ENCODE measurements around the gene POLR3K. TPM values are rescaled to one million over a fixed set of nuclear protein-coding genes. Genes with fewer than 3 reads are reported as not detected.
"Not testable (repeated sequence)": the region's sequence is repeated elsewhere in the genome, so short reads cannot be mapped to it uniquely, and the experiment has no call there.

POLR3K gene
- total RNA-seq, 1 donor from 2014 or later: 67.3 TPM

DNA sequence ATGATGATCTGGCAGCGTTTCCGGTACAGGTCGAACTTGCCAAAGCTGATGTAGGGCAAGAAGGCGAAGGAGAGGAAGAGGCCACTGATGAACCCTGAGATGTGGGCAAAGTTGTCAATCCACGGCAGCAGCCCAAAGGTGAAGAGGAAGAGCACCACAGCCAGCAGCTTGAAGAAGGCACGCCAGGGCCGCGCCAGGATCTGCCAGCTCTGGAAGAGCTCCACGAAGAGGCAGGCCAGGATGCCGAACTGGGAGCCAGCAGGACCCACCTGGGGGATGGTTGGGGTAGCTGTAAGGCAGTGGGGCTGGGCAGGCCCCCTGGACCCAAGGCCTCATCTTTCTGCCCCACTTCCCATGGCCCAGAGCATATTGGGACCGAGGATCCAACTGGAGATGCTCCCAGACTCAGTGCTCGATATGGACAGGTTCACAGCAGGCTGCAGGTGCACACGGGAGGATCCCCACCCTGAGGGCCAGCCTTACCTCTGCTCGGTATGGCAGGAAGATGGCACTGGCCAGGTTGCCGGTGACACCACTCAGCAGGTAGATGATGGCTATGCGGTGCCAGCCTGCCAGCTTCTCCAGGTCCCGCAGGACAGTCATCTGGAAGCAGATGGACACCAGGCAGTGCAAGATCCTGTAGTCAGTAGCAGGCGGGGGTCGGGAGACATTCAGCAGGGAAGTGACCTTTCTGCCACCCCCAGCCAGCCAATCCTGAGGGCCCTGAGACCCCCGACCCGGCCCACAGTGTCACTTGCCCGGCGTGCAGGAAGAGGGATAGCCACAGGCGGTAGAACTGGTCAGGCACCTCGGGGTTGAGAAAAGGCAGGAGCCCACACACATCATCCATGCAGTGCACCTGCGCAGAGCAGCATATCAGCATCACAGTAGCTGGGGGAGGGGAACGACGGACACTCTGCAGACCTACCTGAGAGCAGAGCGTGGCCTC is 5.4 kb upstream of the POLR3K start:
- Mint-ChIP-seq H3K36me3 (ENCODE audit: low read depth) (peaks cover 16% of the 10 kb centered on the region), H3K4me1 (ENCODE audit: low read depth) (peaks cover 9% of the 10 kb centered on the region), H3K9me3 (no peaks in the 10 kb centered on the region), H3K27me3 (ENCODE audit: low read depth) (no peaks in the 10 kb centered on the region), H3K27ac (no peak overlapping the region), H3K4me3 (ENCODE audit: low read depth) (no peak overlapping the region)
- DNase-seq (ENCODE audit: low spot score): no peak
- intact Hi-C loops (cut with micrococcal nuclease): no loop called here

DNA sequence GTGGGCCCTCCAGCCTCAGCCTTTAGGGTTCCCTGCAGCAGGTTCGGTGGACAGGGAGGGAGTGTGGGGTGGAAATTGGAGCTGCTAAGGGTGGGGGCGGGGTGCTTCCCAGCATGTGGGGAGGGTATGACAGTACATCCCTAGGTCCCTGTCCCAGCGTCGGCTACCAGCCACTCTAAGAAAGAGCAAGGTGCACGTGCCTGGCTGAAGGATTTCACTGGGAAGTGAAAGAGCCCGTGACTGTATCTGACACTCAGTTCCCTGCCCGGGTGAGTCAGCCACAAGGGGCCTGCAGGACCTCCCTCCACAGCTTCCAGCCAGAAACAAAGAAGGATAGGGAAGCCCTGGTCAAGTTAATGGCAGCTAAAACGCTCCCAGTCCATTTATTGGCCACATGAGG is 4.3 kb upstream of the POLR3K start:
- intact Hi-C loops (cut with micrococcal nuclease): no loop called here
- Mint-ChIP-seq H3K36me3 (ENCODE audit: low read depth) (peaks cover 20% of the 10 kb centered on the region), H3K4me1 (ENCODE audit: low read depth) (peaks cover 10% of the 10 kb centered on the region), H3K27me3 (ENCODE audit: low read depth) (no peaks in the 10 kb centered on the region), H3K9me3 (no peaks in the 10 kb centered on the region), H3K4me3 (ENCODE audit: low read depth) (no peak overlapping the region), H3K27ac (no peak overlapping the region)
- no peak for DNase-seq (ENCODE audit: low spot score)

DNA sequence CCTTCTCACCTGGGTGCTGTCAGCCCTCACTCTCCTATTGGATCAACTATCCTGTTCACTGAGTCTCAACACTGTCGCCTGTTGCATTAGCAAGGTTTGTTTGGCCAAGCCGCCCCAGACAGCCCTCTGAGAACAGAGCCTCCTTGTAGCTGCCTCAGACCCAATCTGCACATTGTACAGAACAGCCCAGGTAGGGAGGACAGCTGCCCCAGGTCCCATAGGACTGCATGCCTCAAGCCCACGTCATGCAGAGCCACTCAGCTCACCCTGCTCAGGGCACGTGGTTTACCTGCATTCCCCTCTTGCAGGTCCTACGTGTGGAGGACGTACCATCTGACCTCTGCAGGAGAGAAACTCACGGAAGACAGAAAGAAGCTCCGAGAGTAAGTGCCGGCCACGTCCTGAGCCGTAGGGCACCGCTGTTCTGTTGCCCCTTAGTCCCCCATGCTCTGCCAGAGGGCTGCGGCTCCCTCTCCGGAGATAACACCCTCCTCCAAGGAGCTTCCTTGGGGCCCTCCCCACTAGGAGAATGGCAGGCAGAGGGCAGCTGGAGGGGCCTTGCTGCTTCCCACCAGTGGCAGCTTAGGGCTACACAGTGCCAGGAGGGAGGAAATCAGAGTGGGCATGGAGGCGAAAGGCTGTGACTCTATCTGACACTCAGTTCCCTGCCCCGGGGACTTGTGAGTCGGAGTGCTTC is 3.0 kb upstream of the POLR3K start:
- Mint-ChIP-seq H3K27me3 (ENCODE audit: low read depth) (no peaks in the 10 kb centered on the region), H3K4me1 (ENCODE audit: low read depth) (peaks cover 13% of the 10 kb centered on the region), H3K4me3 (ENCODE audit: low read depth) (peak overlapping the region; percentile 24), H3K36me3 (ENCODE audit: low read depth) (peaks cover 27% of the 10 kb centered on the region), H3K27ac (no peak overlapping the region), H3K9me3 (no peaks in the 10 kb centered on the region)
- no peak for DNase-seq (ENCODE audit: low spot score)
- intact Hi-C loops (cut with micrococcal nuclease): no loop called here

DNA sequence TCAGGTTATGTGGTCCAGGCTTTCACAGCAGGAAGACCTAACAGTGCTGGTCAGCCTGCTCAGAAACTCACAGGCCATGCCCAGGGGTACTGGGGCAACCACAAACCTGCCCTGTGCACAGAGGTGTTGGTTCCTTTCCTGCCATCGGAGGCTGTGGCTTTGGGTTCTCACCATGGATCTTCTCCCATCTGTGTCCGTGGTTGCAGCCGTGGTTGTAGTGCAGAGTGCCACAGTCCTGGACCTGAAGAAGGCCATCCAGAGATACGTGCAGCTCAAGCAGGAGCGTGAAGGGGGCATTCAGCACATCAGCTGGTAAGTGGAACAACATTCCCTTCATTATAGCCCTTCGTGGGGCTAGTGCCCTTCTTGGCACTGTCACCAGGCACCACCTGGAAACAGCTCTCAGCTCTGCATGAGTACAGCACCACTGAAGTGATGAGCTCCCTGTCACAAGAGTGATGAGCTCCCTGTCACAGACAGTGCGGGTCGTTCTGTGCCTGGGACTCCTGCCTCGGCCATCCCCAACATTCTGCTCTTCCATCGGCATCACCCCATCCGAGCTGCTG is 2.2 kb upstream of the POLR3K start:
- peak overlapping the region; percentile 76 for H3K4me3 Mint-ChIP-seq (ENCODE audit: low read depth)
- H3K27me3 Mint-ChIP-seq (ENCODE audit: low read depth): no peaks in the 10 kb centered on the region
- no peak for DNase-seq (ENCODE audit: low spot score)
- H3K27ac Mint-ChIP-seq: no peak overlapping the region
- intact Hi-C loops (cut with micrococcal nuclease): no loop called here
- H3K9me3 Mint-ChIP-seq: no peaks in the 10 kb centered on the region
- H3K4me1 Mint-ChIP-seq (ENCODE audit: low read depth): peaks cover 19% of the 10 kb centered on the region
- H3K36me3 Mint-ChIP-seq (ENCODE audit: low read depth): peaks cover 34% of the 10 kb centered on the region

DNA sequence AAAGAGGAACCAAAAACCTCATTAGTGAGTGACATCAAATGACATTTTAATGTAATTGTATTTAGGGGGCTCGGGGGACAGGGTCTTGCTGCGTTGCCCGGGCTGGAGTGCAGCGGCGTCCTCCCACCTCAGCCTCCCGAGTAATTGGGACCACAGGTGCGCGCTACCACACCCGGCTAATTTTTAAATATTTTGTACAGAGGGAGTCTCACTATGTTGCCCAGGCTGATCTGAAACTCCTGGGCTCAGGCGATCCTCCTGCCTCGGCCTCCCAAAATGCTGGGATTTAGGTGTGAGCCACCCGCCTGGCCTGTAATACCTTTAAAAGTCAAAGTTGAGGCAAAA is 801 bp upstream of the POLR3K start:
- Mint-ChIP-seq H3K4me3 (ENCODE audit: low read depth) (peak overlapping the region; percentile 97), H3K9me3 (no peaks in the 10 kb centered on the region), H3K4me1 (ENCODE audit: low read depth) (peaks cover 20% of the 10 kb centered on the region), H3K27ac (no peak overlapping the region), H3K36me3 (ENCODE audit: low read depth) (peaks cover 40% of the 10 kb centered on the region), H3K27me3 (ENCODE audit: low read depth) (no peaks in the 10 kb centered on the region)
- intact Hi-C loops (cut with micrococcal nuclease): no loop called here
- DNase-seq (ENCODE audit: low spot score): no peak

DNA sequence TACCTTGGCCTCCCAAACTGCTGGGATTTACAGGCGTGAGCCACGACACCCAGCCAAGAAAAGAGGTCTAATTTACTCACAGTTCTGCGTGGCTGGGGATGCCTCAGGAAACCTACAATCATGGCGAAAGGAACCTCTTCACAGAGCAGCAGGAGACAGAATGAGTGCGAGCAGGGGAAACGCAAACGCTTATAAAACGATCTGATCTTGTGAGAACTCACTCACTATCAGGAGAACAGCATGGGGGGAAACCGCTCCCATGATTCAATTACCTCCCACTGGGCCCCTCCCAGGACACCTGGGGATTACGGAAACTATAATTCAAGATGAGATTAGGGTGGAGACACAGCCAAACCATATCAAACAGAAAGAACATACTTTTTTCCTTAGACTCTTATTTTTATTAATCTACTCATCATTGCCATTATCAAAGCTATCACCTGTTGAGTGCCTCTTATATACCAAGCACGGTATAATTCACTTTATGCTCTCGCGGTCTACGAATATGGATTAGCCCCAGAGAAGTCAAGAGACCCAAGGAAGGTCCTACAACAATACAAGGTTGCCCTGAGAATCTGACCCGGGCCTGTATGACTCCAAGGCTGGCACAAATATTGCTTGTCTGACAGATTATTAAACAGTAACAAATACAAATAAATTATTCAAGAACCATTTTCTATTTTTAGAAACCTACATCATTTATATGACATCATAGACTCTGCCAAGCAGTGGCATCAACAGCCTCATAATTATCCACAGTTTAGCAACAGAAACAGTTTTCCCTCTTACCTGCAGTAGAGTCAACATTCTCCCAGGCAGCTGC is 2.4 kb downstream of the POLR3K start:
- H3K4me3 Mint-ChIP-seq (ENCODE audit: low read depth): peak overlapping the region; percentile 97
- peaks cover 45% of the 10 kb centered on the region for H3K36me3 Mint-ChIP-seq (ENCODE audit: low read depth)
- peaks cover 24% of the 10 kb centered on the region for H3K4me1 Mint-ChIP-seq (ENCODE audit: low read depth)
- H3K27ac Mint-ChIP-seq: peak overlapping the region; percentile 12
- no peaks in the 10 kb centered on the region for H3K27me3 Mint-ChIP-seq (ENCODE audit: low read depth)
- DNase-seq (ENCODE audit: low spot score): no peak
- intact Hi-C loops (cut with micrococcal nuclease): no loop called here
- H3K9me3 Mint-ChIP-seq: no peaks in the 10 kb centered on the region

DNA sequence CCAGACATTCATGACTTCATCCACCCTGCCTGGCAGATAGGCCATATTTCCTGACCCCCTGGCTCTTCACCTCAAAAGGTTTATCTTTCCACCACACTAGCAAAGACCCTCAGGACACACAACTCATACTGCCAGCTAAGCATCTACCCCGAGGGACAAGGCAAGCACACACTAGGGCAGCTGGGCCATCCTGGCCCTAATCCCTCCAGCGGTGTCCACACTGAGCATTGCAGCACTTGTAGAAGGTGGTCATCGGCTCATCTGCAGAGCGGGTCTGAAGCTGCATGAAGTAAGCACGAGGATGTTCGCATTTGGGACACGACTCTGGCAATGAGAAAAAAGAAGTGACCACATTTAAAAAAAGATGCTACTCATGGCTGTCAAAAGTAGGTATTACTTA is 6.2 kb downstream of the POLR3K start:
- Mint-ChIP-seq H3K4me3 (ENCODE audit: low read depth) (no peak overlapping the region), H3K4me1 (ENCODE audit: low read depth) (peaks cover 25% of the 10 kb centered on the region), H3K27ac (no peak overlapping the region), H3K27me3 (ENCODE audit: low read depth) (no peaks in the 10 kb centered on the region), H3K9me3 (no peaks in the 10 kb centered on the region), H3K36me3 (ENCODE audit: low read depth) (peaks cover 75% of the 10 kb centered on the region)
- no peak for DNase-seq (ENCODE audit: low spot score)
- intact Hi-C loops (cut with micrococcal nuclease): no loop called here

DNA sequence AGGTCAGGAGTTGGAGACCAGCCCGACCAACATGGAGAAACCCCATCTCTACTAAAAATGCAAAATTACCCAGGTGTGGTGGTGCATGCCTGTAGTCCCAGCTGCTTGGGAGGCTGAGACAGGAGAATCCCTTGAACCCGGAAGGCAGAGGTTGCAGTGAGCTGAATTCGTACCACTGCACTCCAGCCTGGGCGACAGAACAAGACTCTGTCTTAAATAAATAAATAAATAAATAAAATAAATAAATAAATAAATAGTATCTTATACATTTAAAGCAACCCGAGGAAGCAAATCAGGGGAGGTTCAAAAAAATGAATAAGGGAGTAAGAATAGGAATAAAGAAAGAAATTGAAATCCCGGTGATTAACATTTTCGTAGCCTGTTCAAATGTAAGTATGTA is 6.9 kb downstream of the POLR3K start:
- H3K4me3 Mint-ChIP-seq (ENCODE audit: low read depth); DNase-seq (ENCODE audit: low spot score); H3K27ac Mint-ChIP-seq; intact Hi-C loops (cut with micrococcal nuclease); H3K9me3 Mint-ChIP-seq; H3K27me3 Mint-ChIP-seq (ENCODE audit: low read depth): not testable (repeated sequence)
- Mint-ChIP-seq H3K36me3 (ENCODE audit: low read depth) (peaks cover 77% of the 10 kb centered on the region), H3K4me1 (ENCODE audit: low read depth) (peaks cover 30% of the 10 kb centered on the region)

DNA sequence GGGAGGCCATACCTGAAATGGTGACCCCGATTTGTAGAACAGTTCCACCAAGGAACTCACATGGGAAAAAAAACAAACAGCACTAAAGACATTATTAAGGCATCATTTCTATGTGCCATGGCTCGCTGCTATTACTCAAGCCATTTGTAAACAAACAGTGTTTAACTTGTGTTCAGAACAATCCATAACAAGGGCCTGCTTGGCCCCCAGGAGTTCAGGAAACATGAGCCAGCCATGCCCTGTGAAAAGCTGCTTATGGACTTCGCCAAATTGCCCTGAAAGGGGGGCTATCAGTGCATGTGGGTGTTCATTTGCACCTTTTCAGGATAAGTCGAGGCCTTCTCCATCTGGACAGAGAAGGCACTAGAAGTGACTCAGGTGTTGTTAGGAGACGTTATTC is 8.0 kb downstream of the POLR3K start:
- intact Hi-C loops (cut with micrococcal nuclease): no loop called here
- Mint-ChIP-seq H3K4me1 (ENCODE audit: low read depth) (peaks cover 21% of the 10 kb centered on the region), H3K27ac (no peak overlapping the region), H3K27me3 (ENCODE audit: low read depth) (no peaks in the 10 kb centered on the region), H3K9me3 (no peaks in the 10 kb centered on the region), H3K36me3 (ENCODE audit: low read depth) (peaks cover 74% of the 10 kb centered on the region), H3K4me3 (ENCODE audit: low read depth) (no peak overlapping the region)
- DNase-seq (ENCODE audit: low spot score): no peak

DNA sequence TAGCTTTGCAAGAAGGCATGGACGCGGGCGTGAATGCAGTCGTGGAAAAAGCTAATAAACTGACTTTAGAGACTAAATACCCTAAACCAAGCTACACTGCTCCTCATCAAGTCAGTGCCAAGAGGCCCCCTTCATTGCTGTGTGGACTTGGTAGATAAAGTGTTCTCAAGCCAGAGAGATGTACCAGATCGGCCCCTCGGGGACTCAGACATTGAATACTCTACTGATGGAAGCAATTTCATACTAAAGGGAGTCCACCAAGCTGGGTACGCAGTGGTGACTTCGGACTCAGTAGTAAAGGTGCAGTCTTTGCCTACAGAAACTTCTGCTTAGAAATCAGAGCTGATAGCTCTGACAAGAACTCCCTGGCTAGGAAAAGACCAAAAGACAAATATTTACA is 8.8 kb downstream of the POLR3K start:
- Mint-ChIP-seq H3K4me1 (ENCODE audit: low read depth) (peaks cover 21% of the 10 kb centered on the region), H3K36me3 (ENCODE audit: low read depth) (peaks cover 70% of the 10 kb centered on the region)

DNA sequence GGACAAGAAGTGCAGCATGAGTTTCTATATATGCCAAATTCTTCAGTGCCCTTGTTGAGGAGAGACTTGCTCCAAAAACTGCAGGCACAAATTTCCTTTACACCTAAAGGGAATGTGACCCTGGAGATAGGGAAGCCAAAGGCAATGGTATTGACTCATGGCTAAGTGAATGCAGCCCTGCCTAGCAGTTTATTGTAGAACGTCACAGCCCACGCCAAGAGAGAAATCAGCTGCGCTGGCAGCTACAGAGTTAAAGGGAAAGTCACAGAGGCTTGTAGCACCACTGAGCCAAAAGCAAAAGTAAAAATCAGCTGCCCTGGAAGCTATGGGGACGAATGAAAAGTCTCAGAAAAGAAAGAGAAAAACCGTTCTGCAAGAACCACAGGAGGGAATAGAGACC is 10.1 kb downstream of the POLR3K start:
- H3K9me3 Mint-ChIP-seq: no peaks in the 10 kb centered on the region
- H3K4me3 Mint-ChIP-seq (ENCODE audit: low read depth): no peak overlapping the region
- intact Hi-C loops (cut with micrococcal nuclease): no loop called here
- DNase-seq (ENCODE audit: low spot score): no peak
- no peak overlapping the region for H3K27ac Mint-ChIP-seq
- H3K27me3 Mint-ChIP-seq (ENCODE audit: low read depth): no peaks in the 10 kb centered on the region
- H3K36me3 Mint-ChIP-seq (ENCODE audit: low read depth): peaks cover 68% of the 10 kb centered on the region
- H3K4me1 Mint-ChIP-seq (ENCODE audit: low read depth): peaks cover 29% of the 10 kb centered on the region

More for the DNA sequence above, 8.8 kb downstream of the POLR3K start:
- H3K4me3 Mint-ChIP-seq (ENCODE audit: low read depth): no peak overlapping the region
- no peaks in the 10 kb centered on the region for H3K27me3 Mint-ChIP-seq (ENCODE audit: low read depth)
- intact Hi-C loops (cut with micrococcal nuclease): no loop called here
- no peak overlapping the region for H3K27ac Mint-ChIP-seq
- H3K9me3 Mint-ChIP-seq: no peaks in the 10 kb centered on the region
- no peak for DNase-seq (ENCODE audit: low spot score)

DNA sequence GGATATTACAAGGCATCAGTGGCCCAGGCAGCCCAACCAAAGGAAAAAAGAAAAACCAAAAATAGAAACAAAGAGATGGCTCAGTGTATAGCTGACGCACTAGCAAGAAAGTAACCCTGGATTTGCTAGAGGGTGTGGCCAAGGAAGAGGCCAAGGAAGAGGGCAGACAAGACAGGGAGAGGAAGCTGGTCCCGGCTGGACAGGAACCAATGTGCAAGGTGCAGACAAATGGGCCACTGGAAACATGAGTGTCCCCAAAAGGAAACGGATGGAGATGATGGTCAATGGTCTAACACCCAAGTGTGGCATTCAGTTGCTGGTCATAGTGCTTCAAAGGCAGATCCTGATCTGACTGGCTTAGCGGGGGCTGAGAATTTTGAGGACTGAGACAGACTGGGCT is 10.7 kb downstream of the POLR3K start:
- no peak for DNase-seq (ENCODE audit: low spot score)
- peaks cover 64% of the 10 kb centered on the region for H3K36me3 Mint-ChIP-seq (ENCODE audit: low read depth)
- H3K27me3 Mint-ChIP-seq (ENCODE audit: low read depth): no peaks in the 10 kb centered on the region
- H3K27ac Mint-ChIP-seq: peak overlapping the region; percentile 5
- intact Hi-C loops (cut with micrococcal nuclease): no loop called here
- H3K4me1 Mint-ChIP-seq (ENCODE audit: low read depth): peaks cover 30% of the 10 kb centered on the region
- H3K4me3 Mint-ChIP-seq (ENCODE audit: low read depth): no peak overlapping the region
- no peaks in the 10 kb centered on the region for H3K9me3 Mint-ChIP-seq
